Stimulated activated CD8-positive, alpha-beta memory T cell treated with anti-CD3 and anti-CD28 coated beads, Interleukin-15, amount 100 ng/mL, for 24 hours (primary cell): ENCODE measurements around the gene COMMD1.
"Not testable (repeated sequence)": the region's sequence is repeated elsewhere in the genome, so short reads cannot be mapped to it uniquely, and the experiment has no call there.

ENCODE experiments used
- DNase-seq: peaks from one replicate; pipeline ENCODE4 v3.0.0-alpha.2; 2020; ENCODE audit warnings: low read depth

Gene COMMD1

DNA sequence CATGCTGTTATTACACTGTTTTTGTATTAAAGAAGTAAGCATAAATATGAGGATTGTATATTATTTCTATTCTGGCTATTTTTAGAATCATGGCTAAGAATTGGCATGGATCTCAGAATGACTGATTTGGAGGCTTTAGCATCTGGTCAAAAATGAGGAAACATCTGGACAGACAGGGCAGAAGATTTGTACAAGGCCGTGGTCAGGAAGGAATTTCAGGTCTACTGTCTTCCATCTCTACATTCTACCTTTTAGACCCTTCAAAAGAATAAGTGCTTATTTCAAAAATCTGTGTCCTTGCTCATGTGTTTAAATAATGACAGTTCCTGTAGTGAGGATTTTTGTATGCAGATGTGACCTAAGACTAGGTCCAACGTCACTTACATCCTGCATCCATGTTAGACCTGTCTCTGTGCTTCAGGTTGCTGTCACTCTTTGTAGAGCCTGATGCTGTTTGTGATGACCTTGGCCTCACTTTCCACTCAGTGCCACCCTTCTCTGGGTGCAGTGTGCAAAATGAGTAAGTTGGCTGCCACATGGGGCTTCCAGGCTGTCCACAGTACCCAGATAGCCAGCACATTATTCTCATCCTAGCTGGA lies 235.8 kb downstream of the COMMD1 start:
- DNase-seq: no peak

DNA sequence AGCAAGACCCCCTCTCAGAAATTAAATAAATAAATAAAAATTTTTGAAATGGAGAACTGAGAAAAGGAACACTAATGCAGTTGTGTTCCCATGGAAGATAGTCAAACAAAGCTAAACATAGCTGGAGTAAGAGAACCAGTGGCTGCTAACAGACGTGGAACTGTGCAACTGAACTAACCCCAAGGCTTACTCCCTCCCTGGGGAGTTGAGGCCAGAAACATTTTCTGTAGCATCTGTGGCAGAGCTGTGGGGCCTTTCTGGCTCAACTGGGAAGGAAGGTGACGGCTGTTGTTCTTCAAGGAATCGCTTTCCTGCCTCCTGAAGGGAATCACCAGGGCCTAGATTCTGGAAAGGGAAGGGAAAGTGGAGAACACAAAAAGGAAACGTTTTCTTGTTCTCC lies 236.6 kb downstream of the COMMD1 start:
- no peak for DNase-seq

DNA sequence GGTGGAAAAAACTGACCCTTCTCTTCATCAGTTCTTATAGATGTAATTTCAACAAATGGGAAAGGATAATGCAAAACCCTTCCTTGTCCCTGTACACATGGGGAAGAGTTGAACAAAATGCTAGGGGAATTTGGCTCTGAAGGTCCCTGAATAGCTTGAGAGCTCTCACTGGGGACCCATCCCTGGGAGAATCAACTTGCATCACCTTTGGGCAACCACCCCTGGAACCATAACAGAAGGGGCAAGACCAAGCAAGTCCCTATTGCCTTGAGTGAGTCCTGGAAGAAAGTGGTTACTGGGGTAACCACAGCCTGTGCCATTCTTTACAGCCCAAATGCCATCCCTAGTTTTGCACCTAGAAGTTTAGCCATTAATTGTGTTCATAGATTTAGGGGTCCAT lies 238.2 kb downstream of the COMMD1 start:
- DNase-seq: no peak

DNA sequence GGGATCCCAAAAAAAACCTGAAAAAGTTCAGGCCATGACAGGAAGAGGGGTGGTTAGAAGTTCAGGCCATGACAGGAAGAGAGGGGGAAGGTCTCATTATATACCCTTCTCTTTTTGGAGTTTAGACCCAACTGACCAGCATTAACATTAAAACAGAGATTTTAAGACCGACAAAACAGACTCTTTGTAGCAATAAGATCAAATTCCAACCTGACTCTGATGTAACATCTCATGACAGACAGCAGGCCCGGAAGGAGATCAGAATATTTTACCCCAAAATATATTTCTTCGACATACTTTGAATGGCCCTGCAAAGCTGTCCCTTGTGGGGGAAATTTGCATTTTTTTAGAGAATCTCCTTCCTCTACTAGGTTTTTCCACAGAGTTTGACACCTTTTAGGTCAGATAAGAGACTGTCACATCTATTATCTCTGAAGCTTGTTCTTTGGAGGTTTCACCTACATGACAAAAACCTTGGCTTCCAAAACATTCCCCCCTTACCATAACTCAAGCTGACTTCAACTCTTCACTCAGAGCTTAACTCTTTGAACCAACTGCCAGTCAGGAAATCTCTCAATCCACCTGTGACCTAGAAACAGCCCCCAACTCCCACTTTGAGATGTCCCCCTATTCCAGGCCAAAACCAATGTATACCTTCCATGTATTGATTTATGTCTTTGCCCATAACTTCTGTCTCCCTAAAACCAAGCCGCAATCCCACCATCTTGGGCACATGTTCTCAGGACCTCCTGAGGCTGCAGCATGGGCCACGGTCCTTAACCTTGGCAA lies 239.4 kb downstream of the COMMD1 start:
- no peak for DNase-seq

DNA sequence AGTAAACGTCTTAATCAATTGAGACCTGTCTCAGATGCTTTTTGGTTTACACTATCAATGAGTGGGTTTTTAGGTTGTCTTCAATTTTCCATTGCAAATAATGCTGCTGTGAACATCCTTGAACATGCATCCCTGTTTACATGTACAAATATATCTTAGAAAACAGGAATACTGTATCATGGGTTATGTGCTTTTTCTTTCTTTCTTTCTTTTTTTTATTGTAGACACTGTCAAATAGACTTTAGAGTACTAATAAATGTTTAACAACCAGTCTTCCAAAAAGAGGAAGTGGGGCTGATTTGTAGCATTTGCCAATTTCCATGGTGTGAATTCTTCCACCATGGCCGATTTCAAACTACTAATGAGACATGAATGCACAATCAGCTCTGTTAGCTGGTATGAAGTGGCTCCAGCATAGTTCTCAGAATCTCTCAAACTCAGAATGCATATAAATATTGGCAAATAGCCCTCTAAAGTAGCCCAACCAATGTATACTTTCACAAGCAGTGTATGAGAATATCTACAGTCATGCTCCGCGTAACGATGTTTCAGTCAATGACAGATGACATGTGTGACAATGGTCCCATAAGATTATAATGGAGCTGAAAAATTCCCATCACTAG lies 240.1 kb downstream of the COMMD1 start:
- DNase-seq: no peak

DNA sequence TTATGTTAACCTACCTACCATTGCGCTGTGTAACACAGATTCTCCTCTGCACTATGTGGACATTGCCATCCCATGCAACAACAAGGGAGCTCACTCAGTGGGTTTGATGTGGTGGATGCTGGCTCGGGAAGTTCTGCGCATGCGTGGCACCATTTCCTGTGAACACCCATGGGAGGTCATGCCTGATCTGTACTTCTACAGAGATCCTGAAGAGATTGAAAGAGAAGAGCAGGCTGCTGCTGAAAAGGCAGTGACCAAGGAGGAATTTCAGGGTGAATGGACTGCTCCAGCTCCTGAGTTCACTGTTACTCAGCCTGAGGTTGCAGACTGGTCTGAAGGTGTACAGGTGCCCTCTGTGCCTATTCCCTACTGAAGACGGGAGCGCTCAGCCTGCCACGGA lies 241.3 kb downstream of the COMMD1 start:
- DNase-seq: not testable (repeated sequence)

DNA sequence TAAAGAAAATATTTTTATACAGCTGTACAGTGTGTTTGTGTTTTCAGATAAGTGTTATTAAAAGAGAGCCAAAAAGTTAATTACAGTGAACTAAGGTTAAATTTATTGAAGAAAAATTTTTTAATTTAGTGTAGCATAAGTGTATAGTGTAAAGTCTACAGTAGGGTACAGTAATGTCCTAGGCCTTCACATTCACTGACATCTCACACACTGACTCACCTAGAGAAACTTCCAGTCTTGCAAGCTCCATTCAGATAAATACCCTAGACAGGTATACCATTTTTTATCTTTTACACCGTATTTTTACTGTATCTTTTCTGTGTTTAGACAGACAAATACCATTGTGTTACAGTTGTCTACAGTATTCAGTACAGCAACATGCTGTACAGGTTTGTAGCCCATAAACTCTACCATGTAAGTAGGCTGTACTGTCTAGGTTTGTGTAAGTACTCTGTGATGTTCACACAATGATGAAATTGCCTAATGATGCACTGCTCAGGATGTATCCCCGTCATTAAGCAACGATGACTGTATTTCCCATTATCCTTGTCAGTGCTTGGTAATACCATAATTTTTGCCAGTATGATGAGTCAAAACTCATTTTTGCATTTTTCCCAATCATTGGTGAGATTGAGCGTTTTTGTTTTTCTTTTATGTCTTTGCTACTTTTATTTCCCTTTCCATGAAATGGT lies 242.3 kb downstream of the COMMD1 start:
- DNase-seq: no peak

DNA sequence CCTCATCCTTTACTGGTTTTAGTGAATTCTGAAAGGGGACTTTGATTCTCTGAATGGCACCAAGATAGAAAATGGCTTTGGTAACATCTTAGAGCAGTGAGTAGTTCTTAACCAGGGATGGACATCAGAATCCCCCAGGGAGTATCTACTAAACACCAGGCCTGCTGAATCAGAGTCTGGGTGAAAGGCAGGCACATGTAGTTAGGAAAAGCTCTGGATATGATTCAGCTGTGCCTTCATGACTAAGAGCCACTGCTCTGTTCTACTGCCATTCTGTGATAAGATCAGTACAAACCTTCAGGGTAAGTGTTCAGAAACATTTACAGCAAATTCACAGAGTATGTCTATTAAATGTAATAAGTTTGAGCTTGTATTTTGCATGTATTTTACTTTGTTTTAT lies 244.2 kb downstream of the COMMD1 start:
- DNase-seq: no peak

DNA sequence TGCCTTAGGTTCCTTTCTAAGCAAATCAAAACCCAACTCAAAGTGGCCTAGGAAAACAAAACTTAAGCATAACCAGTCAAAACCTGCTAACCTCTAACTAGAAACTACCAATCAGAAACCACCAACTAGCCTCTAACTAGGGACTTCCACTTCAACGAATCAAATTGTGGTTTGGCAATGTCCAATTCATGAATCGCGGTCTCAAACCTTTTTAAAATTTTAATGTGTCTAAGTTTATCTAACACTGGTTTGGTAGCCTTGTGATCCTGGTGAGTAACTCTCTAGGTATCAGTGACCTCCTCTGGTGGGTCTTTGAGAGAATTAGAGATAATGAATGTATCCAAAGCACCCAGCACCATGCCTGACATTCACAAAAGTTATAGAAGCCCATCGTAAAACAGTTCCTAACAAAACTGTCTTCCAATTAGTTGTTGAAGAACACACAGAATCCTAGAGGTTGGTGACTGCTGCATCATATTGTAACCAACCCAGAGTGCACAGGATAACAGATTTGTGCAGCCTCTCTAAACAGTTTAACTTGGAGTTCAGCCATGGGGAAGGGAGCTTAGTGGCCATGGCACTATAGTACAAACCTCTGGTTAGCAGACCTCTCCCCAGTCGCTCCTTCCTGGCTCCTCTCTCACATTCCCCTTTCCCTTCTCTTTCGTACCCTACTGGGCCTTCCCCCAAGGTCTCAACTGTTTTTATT lies 245.3 kb downstream of the COMMD1 start:
- DNase-seq: no peak

DNA sequence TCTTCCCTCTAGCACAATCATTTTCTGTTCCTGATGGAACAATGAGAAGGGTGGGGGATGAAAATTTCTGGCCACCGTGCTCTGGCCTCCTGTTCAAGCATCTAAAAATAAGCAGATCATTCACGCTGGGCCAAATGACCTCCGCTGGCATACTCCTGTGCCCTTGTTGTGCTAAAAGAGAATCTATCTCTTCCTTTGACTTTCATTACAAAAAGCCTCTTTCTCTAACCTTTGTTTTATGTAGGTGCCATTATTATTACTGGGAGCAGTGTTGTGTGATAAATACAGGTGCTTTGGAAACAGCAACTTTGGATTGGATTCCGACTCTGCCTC lies 245.8 kb downstream of the COMMD1 start:
- no peak for DNase-seq

DNA sequence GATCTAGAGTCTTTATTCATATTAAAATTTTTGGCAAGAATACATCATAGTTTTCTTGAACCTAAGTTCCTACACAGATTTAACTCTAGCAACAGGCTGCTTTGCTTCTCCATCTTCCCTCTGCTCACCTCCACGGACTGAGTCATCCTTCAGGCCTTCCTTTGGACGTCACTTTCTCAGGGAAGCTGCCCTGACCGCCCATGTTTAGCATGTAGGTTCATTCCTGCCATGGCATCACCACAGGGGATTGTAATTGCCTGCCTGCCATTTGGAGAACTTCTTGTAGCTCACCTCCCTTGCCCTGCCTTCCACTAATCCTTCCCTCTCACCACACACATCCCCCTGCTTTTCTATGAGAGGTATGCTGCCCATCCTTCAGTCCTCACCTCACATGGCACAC lies 246.5 kb downstream of the COMMD1 start:
- no peak for DNase-seq

DNA sequence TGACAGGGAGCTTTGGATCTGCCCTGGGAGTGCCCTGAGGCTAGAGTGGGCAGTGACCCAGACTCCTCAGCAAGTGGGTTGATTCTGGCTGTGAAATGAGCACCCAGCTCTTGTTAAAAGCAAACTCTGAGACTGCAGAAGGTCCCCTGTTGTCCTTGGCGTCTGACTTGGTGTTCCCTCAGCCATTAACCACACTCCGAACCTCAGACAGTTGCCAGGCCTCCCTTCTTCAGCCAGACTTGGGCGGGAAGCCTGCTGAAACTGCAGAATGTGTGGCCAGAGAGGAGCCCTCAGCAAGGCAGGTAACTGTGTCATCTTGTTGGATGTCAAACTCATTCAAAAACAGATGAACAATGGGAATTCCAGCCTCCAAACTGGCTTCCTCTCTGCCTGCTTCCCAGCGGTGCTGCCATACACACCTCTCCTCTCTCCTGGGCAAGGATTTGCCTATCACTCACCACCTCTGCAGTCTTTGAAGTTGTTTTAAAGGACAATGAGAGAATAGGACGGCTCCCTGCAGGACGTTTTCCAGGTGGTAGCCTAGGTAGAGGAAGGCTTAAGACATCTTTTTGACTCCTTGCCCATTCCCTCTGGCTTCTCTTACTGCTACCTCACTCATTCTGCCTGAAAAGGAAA lies 251.5 kb downstream of the COMMD1 start:
- DNase-seq: no peak

DNA sequence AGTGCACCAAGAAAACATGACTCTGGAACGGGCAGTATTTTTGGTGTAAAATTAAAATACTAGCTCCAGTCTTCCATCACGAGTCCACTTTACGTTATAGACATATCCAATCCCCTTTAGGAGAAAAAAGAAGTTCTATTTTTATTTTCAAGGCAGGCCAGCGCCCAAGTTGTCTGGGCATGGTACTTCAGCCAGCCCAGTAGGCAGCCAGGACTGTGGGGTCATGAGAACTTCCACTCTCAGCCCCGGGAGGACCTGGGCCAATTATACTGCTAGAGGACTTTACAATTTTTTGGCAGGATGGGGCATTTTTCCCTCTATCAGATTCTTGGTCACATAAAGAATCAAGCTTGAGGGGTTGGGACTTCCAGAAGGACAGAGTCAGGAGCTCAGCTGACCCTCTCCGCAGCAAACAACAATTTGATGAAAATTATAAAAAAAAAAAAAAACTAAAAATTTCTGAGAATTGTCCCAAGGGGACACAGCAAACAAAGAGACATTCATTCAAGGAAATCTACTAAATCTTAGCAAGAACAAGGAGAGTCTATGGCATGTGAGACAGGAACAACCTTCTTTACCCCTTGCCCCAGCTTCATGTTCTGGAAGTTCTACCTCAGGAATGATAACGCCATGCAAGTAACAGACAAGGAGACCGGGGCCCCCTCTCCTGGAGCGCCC lies 253.1 kb downstream of the COMMD1 start:
- no peak for DNase-seq

DNA sequence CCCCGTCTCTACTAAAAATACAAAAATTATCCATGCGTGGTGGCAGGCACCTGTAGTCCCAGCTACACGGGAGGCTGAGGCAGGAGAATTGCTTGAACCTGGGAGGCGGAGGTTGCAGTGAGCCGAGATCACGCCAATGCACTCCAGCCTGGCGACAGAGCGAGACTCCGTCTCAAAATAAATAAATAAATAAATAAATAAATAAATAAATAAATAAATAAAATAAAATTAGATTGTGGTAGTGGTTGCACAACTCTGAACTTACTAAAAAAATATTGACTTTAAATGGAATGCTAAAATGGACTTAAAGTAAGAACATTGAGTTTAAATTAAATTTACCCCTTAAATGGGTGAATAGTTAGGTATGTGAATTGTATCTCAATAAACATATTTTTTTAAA lies 255.2 kb downstream of the COMMD1 start:
- DNase-seq: not testable (repeated sequence)

DNA sequence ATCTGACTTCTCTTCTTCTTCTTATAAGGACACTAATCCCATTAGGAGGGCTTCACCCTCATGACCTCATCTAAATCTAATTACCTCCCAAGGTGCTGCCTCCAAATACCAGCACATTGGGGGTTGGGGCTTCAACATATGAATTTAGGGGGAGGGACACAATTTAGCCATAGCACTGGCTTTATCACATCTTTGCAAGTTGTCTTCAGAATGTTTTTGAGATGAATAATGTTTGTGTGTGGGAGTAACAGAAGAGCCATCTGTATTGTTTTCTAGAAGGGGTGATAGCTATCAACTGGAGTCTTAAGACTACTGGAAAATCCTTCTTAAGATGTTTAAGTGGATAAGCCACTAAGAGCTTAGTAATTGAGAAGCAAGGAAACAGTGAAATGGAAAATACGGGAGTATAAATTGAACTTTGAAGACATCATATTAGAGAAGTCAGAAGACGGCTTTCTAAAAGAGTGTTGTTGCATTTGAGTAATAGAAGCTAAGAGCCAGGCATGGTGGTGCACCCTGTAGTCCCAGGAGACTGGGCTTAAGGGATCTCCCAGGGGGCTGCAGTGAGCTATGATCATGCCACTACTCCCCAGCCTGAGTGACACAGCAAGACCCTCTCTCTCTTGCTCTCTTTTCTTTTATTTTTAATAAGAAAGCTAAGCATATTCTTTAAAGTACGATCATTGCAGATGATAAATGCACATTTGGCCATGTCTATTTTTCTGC lies 257.8 kb downstream of the COMMD1 start:
- DNase-seq: no peak

DNA sequence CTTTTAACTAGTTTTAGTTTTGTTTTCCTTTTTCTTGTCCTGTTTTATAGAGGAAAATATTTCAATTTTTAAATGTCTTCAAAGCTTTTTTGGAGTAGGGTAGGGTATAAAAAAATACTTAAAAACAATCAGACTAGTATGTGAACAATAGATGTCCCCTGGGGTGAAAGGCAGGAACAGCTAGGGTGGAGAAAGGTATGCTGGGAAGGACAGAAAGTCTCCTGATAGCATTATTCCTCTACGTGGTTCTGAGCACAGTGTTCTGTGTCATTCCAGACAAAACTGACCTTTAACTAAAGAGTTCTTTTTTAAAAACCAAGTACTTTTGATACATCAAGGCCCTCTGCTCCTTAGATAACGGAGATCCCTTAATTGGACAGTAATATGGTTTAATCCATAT lies 258.4 kb downstream of the COMMD1 start:
- no peak for DNase-seq

DNA sequence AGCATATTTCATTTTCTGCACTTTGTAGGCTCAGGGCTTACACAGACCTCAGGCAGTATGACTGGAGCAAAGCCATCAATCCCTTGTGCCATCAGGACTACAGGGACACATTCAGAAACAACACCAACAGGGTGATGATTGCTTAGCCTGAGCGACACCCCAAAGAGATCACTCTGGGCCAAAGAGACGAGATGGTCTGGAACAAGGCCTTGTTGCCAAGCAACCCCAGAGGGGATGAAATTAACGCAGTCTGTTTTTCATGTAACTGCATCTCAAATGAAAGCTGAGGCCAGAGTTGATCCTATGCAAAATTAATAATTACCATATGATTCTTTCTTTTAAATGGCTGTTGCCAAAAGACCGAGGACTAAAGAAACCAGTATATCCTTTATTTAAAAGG lies 270.3 kb downstream of the COMMD1 start:
- DNase-seq: no peak

DNA sequence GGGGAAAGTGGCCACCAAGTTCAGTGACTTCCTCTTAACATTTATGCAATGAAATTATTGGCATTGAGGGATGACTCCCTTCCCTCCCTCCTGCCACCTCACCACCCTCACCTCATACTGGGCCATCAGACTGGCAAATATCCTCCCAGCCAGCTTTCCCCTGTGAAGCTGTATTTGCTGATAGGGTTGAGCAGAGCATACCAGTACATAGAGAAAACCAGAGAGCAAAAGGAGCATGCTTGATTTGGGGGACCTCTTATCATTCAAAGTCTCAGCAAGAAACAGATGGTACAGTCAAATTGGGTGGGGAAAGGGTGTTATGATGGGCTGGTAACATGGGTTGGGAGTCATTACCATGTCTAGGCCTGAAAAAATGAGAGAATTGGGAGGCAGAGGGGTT lies 271.3 kb downstream of the COMMD1 start:
- no peak for DNase-seq

DNA sequence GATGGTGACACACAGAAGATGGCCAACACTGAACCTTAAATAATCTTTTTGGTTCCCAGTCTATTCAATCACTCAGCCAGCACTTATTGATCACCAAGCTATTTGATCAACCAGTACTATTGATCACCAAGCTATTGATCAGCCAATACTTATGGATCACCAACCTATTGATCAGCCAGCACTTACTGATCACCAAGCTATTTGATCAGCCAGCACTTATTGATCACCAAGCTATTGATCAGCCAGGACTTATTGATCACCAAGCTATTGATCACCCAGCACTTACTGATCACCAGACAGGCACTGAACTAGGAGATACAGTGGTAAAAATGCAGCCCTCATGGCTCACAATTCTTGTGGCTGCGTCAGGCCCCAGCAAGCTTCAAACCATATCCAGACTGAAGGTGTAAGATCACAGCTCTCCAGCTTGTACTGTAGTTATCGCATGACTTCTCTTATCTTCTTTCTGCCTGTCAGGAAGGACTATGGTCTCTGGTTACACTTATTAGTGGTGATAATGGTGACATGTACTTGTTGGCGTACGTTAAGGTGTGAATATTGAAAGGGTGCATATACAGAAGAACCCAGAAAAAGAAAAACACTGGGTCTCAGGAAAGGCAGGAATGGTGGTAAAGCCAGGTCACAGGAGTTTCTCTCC lies 272.0 kb downstream of the COMMD1 start:
- no peak for DNase-seq

DNA sequence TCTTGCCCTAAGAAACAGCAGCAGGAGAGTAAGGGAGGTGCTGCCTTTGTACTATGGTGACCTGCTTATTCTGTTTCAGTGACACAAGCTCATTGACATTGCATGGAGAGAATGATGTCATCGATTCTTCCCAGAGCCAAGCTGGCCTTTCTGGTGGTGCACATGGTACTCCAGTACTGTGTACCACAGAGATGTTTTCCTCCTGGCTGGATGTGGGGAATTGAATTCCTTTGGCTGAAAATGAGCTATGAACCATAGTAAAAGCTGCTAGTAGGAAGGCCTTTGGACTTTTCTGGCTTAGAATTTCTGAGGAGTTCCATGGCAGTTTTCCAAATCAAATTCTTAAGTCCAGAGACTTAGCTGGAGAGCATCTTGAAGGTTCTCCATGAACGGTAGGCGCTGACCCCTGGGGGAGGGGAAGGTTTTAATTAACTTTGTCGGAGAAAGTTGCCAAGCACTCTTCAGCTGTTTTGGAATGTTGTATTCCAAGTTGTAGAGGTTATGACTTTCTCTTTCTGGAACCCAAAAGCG lies 273.3 kb downstream of the COMMD1 start:
- DNase-seq: no peak
